GM12891 (cell line): ENCODE data around the gene ASCC2.

Experiments
- DNase-seq: peaks from one replicate; pipeline ENCODE4 v3.0.0; 2011; ENCODE audit warnings: low spot score; ENCODE audit not compliant: insufficient read length
- FAIRE-seq: peaks from 2 replicates; lab custom pipeline; 2011; peaks lifted over from hg19 to GRCh38; lab: Jason Lieb, UNC
- PAX5 ChIP-seq: IDR thresholded peaks from 2 replicates; pipeline ENCODE4 v1.6.1; 2011; ENCODE audit warnings: low read length, moderate library complexity, mild to moderate bottlenecking; ENCODE audit not compliant: insufficient read depth, severe bottlenecking
- POLR2A ChIP-seq: IDR thresholded peaks from 2 replicates; pipeline ENCODE4 v1.6.1; 2011; ENCODE audit warnings: low read depth, low read length, control low read depth
- POLR2AphosphoS5 ChIP-seq: IDR thresholded peaks from 2 replicates; pipeline ENCODE4 v1.6.1; 2011; ENCODE audit warnings: low read depth, low read length, control low read depth
- POU2F2 ChIP-seq: IDR thresholded peaks from 2 replicates; pipeline ENCODE4 v1.6.1; 2011; ENCODE audit warnings: low read depth, mild to moderate bottlenecking, control low read depth, low read length, moderate library complexity
- SPI1 ChIP-seq: IDR thresholded peaks from 2 replicates; pipeline ENCODE4 v1.6.1; 2011; ENCODE audit warnings: low read depth, low read length, control low read depth
- TAF1 ChIP-seq: IDR thresholded peaks from 2 replicates; pipeline ENCODE4 v1.6.1; 2011; ENCODE audit warnings: low read depth, low read length, control low read depth

ASCC2 gene

DNA sequence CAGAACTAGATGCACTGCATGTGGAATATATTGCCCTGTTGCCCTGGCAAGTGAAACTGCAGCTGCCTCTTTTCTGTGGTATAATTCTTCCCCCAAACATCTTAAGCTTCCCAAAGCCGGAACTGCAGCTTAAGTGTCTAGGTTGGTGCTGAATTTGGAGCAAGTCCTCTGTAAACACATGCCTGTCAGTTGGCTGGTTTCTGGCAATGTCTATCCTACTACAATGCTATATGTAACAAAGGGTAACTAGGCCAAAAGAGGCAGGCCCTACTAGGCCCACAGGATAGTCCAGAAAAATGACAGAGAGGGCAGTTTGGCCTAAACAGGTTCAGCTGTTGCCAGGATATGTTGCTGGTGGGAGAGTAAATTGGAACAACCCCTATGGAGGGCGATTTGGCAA lies 27.9 kb downstream of the ASCC2 start:
- TF ChIP-seq POLR2A (no peak), PAX5 (no peak), POU2F2 (no peak), SPI1 (no peak), POLR2AphosphoS5 (no peak), TAF1 (no peak)
- FAIRE-seq = no peak
- no peak for DNase-seq

DNA sequence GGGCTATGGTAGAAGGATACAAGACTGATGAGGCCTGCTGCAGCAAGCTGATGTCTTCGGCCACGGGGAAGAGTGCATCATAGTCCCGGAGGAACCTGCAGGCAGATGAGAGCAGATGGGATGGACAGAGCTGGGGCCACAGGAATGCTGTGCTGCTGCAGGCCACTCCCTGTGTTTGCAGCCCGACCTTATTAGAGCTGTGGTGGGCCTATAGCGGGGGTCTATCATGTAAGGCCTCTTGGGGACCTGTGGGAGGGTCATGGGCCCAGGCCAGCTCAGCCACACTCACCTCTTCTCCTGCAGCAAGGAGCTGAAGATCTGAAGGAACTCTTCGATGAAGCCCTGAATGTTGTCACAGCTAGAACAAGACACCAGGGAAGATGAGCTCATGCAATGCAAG lies 31.9 kb downstream of the ASCC2 start:
- TF ChIP-seq POLR2A (no peak), POU2F2 (no peak), PAX5 (no peak), SPI1 (no peak), POLR2AphosphoS5 (no peak), TAF1 (no peak)
- no peak for FAIRE-seq
- DNase-seq = no peak

DNA sequence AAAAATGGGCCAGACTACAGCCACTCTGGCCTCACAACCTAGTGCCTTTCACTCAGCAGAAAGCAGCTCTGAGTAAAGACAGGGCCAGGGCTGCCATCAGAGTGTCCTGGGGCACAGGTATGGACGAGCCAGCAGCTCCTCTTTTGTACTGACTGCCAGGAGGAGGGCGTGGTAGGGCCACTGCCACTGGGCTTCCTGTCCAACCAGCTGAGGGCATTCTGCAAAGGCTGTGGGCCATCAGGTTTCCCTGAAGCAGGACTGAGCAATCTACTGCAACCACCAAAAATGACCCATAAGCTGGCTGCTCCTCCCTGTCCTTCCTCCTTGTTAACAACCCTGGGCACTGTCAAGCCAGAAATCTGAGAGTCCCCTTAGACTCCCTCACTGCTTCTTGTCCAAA lies 33.1 kb downstream of the ASCC2 start:
- FAIRE-seq (no peak), DNase-seq (no peak)
- TF ChIP-seq PAX5 = no peak
- TF ChIP-seq POU2F2 = no peak

DNA sequence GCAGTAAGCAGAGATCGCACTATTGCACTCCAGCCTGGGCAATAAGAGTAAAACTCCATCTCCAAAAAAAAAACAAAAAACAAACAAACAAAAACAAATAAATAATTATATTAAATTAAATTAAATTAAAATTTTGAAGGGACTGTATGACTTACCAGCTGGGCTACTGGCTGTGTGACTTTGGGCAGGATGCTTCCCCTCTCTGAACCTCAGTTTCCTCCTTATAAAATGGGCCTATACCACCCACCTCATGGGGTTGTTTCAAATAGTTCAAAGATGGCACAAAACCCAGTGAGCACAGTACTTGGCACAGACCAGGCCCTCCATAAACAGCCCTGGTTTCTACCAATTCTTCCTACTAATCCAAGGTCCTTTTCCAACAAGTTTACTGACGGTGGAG lies 34.9 kb downstream of the ASCC2 start:
- DNase-seq (no peak), FAIRE-seq (no peak)
- TF ChIP-seq TAF1 = no peak
- TF ChIP-seq POLR2A = no peak
- TF ChIP-seq PAX5 = no peak
- no peak for TF ChIP-seq SPI1
- TF ChIP-seq POLR2AphosphoS5 = no peak
- no peak for TF ChIP-seq POU2F2

DNA sequence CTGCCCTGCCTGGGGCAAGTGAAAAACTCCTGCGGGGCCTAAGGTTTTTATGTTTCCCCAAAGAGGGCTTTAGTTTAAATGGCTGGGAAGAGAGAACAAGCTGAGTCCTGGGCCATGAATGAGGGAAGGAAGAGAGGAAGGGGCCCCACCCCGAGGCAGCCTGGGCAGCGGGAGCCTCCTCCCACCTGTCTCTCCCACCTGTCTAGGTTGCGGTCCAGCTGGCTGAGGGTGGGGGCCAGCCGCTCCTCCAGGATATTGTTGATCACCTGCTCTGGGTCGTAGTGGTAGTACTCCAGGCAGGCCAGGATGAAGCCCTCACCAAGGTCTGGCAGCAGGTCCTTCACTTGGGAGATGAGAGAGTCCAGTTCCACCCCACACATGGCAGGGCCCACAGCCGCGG lies 36.3 kb downstream of the ASCC2 start:
- TF ChIP-seq PAX5 (no peak), TAF1 (no peak), POLR2A (no peak), POU2F2 (no peak), POLR2AphosphoS5 (no peak), SPI1 (no peak)
- FAIRE-seq (no peak), DNase-seq (no peak)

DNA sequence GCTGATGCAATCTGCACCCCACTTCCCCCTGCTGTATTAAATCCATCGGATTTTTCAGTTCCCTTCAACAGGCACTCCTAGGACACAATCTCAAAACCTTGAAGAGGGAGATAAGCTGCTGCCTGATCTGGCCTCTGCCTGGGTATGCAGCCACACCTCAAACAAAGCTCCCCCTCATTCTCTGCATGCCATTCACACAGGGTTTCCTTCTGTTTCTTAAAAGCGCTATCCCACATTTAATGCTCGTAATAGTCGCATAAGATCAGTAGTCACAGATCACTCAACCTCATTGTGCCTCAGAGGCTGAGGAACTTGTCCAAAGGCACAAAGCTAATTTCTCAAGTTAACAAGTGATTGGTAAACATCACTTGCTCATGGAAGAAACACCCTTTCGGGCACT lies 36.9 kb downstream of the ASCC2 start:
- FAIRE-seq = no peak
- TF ChIP-seq POLR2AphosphoS5 (no peak), PAX5 (no peak), SPI1 (no peak), POU2F2 (no peak), POLR2A (no peak), TAF1 (no peak)
- DNase-seq = no peak

DNA sequence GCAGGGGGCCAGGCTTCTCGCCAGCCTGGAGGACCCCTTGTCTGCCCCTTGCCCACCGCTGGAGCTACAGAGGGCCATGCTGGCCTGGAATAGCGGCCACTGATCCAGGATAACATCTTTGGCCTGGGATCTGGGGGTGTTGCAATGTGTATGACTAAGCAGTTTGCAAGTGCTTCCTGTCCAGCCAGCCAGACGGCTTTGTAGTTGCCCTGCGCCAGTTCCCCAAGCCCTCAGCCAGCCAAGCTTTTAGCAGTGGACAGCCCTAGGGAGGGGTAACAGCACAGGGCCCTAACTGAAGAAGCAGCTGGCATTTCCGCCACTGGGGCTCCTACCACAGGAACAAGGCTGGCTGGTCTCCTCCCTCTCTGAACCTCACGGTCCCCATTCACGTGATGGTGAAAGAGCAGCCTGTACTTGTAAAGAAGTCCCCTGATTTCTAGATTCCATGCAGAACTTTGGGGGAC lies 38.8 kb downstream of the ASCC2 start:
- TF ChIP-seq POLR2AphosphoS5 (no peak), TAF1 (no peak), POU2F2 (no peak), POLR2A (no peak)
- peak; percentile 66 for FAIRE-seq
- no peak for DNase-seq

DNA sequence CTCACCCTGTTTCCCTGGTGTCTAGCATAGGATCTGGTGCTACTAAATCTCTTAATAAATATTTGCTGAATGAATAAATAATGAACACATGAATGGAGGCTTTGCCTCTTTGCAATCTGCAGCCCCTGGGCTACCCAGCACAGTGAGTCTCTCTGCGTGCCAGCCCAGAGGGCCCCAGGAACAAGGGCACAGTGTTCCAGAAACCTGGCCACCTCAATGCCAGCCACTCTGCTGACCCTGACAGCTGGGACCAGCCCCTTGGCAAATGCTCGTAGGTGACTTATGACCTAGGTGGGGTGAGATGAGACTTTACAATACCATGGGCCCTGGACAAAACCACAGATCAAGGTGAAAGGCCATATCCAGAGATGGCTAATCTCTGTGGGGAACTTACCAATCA lies 39.3 kb downstream of the ASCC2 start:
- TF ChIP-seq POLR2A (no peak), TAF1 (no peak), SPI1 (no peak), POU2F2 (no peak)
- no peak for FAIRE-seq

DNA sequence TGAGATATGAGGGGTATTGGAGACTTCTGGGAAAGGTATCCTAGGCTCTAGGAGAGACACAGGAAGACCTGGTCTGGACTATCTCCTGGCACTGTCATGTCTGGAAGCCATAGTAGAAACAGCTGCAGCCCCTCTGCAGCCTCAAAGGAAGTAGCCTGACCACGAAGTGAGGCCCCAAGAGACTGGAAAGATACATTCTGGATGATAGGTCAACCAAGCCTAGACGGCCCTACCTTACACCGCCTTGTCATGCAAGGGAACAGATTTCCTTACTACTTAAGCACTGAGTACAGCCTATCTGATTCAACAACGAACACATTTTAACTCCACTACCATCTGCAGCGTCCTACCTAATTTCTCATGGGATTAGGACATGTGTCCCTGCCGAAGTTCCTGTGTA lies 39.8 kb downstream of the ASCC2 start:
- FAIRE-seq (peak; percentile 71), DNase-seq (no peak)

More for the DNA sequence above, 39.3 kb downstream of the ASCC2 start:
- DNase-seq = no peak

DNA sequence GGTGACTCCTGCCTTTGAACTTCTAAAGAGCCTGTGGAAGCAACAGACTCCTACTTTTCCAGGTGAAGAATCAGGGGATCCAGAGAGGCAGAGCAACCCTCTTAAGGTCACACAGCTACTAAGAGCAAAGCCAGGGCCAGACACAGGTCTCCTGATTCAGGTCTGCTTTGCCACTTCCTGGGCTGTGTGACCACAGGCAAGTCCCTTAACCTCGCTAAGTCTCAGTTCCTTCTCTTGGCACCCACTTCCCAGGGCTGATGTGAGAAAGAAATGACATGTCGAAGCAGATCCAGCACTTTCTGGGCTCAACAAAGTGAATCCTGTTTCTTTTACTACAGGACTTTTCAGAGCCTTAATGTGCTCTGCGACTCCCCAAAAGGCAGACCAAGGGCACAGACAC lies 40.7 kb downstream of the ASCC2 start:
- DNase-seq (peak; percentile 56), FAIRE-seq (peak; percentile 91)
- TF ChIP-seq SPI1 (peak; percentile 96), POLR2A (no peak)

More for the DNA sequence above, 39.8 kb downstream of the ASCC2 start:
- no peak for TF ChIP-seq POU2F2
- no peak for TF ChIP-seq SPI1

DNA sequence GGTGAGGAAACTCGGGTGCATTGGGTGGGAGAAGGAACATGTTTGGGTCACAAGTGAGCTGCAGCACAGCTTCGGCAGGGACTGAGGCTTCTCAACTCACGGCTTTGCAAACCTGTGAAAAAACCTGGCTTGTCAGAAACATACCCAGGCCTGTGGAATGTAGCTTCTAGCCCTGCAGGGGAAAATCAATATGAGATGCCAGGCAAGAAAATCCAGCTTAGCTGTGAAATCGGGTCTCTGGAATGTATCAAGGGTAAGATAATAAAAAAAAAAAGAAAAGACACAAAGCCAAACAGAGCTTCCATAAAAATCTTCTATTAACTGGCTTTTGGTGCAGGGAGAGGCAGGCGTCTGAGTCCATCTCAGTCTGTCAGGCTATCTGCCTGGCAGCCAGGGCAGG lies 42.4 kb downstream of the ASCC2 start:
- TF ChIP-seq POLR2A = no peak
- no peak for TF ChIP-seq SPI1
- no peak for TF ChIP-seq POU2F2
- TF ChIP-seq TAF1 = no peak
- TF ChIP-seq POLR2AphosphoS5 = no peak
- no peak for DNase-seq
- FAIRE-seq = no peak

DNA sequence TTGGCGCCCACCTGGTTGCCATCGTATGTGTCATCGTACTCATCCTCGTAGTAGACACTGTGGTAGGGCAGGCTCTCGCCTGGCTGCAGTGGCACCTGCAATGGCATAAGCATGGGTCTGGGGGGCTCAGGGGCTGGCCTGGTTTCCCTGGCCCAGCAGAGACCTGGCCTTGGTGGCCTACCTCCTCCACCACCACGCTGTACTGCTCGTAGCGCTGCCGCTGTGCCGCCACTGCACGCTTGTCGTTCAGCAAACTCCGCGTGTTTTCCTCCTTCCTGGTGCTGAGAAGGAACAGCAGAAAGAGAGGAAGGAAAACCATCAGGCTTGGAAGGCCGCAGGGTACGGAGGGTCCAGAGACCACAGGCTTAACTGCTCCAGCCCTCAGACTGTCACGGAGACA lies 44.7 kb downstream of the ASCC2 start:
- FAIRE-seq (no peak), DNase-seq (no peak)
- TF ChIP-seq SPI1 (no peak), POU2F2 (no peak), POLR2AphosphoS5 (no peak), PAX5 (no peak), TAF1 (no peak), POLR2A (no peak)
